Duodenal mucosa (tissue), 2 donors: ENCODE data around the gene RPL10.

Source experiments
- H3K27ac ChIP-seq: one replicate; pipeline ENCODE4 v1.7.0; 2013; ENCODE audit warnings: low read depth, low read length
- H3K27me3 ChIP-seq, 2 donors: one replicate each; pipeline ENCODE4 v1.7.0; 2013; ENCODE audit warnings: low read length in 2 of 2, control low read depth in 1 of 2; ENCODE audit not compliant: insufficient read depth in 2 of 2, control insufficient read depth in 1 of 2
- H3K36me3 ChIP-seq, 2 donors: one replicate each; pipeline ENCODE4 v1.7.0; 2013; ENCODE audit warnings: low read length in 2 of 2, control low read depth in 1 of 2; ENCODE audit not compliant: insufficient read depth in 2 of 2, control insufficient read depth in 1 of 2
- H3K4me1 ChIP-seq, 2 donors: one replicate each; pipeline ENCODE4 v1.7.0; 2013; ENCODE audit warnings: low read length in 2 of 2, control low read depth in 1 of 2; ENCODE audit not compliant: insufficient read depth in 2 of 2, control insufficient read depth in 1 of 2
- H3K4me3 ChIP-seq, 2 donors: one replicate each; pipeline ENCODE4 v1.7.0; 2013; ENCODE audit warnings: low read length in 2 of 2, low read depth in 1 of 2
- H3K9ac ChIP-seq, 2 donors: one replicate each; pipeline ENCODE4 v1.7.0; 2013; ENCODE audit warnings: low read length in 2 of 2, low read depth in 1 of 2
- H3K9me3 ChIP-seq, 2 donors: one replicate each; pipeline ENCODE4 v1.7.0; 2013; ENCODE audit warnings: low read length in 2 of 2, control low read depth in 1 of 2; ENCODE audit not compliant: control insufficient read depth in 1 of 2

The RPL10 gene

DNA sequence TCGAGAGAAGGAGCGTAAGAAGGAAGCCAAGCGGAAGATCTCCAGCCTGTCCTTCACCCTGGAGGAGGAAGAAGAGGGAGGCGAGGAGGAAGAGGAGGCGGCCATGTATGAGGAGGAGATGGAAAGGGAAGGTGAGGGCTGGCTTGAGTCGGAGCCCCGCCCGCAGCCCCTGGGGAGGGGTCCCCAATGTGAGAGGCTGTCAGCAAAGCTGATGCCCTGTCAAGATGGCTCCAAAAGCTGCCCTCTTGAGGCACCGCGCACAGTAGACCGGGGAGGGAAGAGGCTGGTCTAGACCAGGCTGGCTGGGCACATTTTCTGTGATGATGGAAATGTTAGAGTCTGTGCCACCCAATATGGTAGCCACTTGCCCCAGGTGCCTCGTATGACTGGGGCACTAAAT, 48.3 kb downstream of the RPL10 start:
- Histone ChIP-seq H3K9ac (no peak overlapping the region), H3K4me1 (peaks cover 12 to 14% of the 10 kb centered on the region in 2 donors), H3K27ac (no peak overlapping the region), H3K9me3 (no peaks in the 10 kb centered on the region), H3K36me3 (peaks cover 0 to 36% of the 10 kb centered on the region in 2 donors), H3K4me3 (no peak overlapping the region), H3K27me3 (no peaks in the 10 kb centered on the region)

- no peak overlapping the region for H3K9ac ChIP-seq
- H3K27me3 ChIP-seq = no peaks in the 10 kb centered on the region
- H3K9me3 ChIP-seq = no peaks in the 10 kb centered on the region
- peaks cover 0 to 28% of the 10 kb centered on the region in 2 donors for H3K36me3 ChIP-seq
- no peak overlapping the region for H3K4me3 ChIP-seq
- peaks cover 12% of the 10 kb centered on the region in 2 donors for H3K4me1 ChIP-seq
- no peak overlapping the region for H3K27ac ChIP-seq
Measured at GRCh38 chrX:154448484-154448883, 50.3 kb downstream of the RPL10 start.

DNA sequence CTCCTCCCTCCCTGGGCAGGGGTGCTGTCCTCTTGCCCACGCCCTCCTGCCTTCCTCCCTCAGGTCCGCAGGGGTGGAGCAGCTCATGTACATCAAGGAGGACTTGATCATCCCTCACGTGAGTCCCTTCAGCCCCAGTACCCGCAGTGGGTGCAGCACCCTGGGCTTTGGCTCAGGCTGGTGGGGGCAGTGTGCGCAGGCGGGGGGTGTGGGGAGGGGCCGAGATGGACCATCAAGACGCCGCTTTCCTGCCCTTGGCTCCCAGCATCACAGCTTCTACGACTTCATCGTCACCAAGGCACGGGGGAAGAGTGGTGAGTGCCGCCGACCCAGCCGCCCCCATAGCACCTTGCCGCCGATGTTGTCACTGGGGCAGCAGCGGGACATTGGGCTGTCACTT, 51.4 kb downstream of the RPL10 start:
- Histone ChIP-seq H3K9me3 (no peaks in the 10 kb centered on the region), H3K4me3 (no peak overlapping the region), H3K4me1 (peaks cover 7 to 11% of the 10 kb centered on the region in 2 donors), H3K36me3 (peaks cover 0 to 28% of the 10 kb centered on the region in 2 donors), H3K27me3 (no peaks in the 10 kb centered on the region), H3K9ac (no peak overlapping the region), H3K27ac (no peak overlapping the region)

DNA sequence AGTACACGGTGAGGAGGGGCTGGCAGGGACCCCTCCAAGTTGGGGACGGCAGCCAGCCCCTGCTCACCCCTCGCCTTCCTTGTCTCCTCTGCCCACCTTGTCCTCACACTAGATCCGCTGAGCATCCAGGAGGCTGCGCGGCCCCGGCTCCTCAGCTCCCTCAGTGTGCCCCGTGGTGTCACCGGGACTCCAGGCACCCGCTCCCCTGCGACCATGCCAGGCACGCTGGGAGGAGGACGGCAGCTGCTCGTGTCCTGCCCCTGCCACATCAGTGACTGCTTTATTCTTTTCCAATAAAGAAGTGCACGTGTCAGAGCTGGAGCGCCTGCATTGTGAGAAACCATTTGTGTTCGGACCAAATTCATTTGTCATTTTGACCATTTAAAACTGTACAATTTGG, 52.1 kb downstream of the RPL10 start:
- Histone ChIP-seq H3K9ac (no peak overlapping the region), H3K36me3 (peaks cover 0 to 28% of the 10 kb centered on the region in 2 donors), H3K27ac (no peak overlapping the region)

More for the DNA sequence above, 52.1 kb downstream of the RPL10 start:
- Histone ChIP-seq H3K4me3 (no peak overlapping the region), H3K9me3 (no peaks in the 10 kb centered on the region), H3K4me1 (peaks cover 0 to 4% of the 10 kb centered on the region in 2 donors), H3K27me3 (no peaks in the 10 kb centered on the region)
